HepG2 (cell line): ENCODE data around the gene CTDSP1. TPM values are rescaled to one million over a fixed set of nuclear protein-coding genes. Genes with fewer than 3 reads are reported as not detected.

Experiments used
- ATAC-seq: fragments of 200-7000 bp; cut with Tn5 transposase; 3 replicates; pipeline ENCODE4 v1.9.1; 2020; ENCODE audit warnings: mild to moderate bottlenecking, moderate library complexity
- BruUV-seq: library from RNA; stranded (reverse); fragments of 400-500 nt; replicated peaks from 2 replicates; lab custom pipeline; 2021; lab: Mats Ljungman, UMichigan
- CTCF ChIA-PET: fragments of 300-600 bp; formaldehyde crosslinking; extraction: SDS; loops from one replicate; lab custom pipeline; 2021; ENCODE audit warnings: low total read pairs, inconsistent platforms, low intra/inter-chr PET ratio; lab: Yijun Ruan, JAX
- POLR2A ChIA-PET: fragments of 350-600 bp; sonication (Branson Sonifier 250); formaldehyde crosslinking; loops from one replicate; lab custom pipeline; 2020; ENCODE audit warnings: antibody characterized with exemption, inconsistent platforms; lab: Yijun Ruan, JAX
- DNase-seq: peaks from one replicate; pipeline ENCODE4 v3.0.0-alpha.2; 2015; ENCODE audit warnings: low spot score
- FAIRE-seq: peaks from 3 replicates; lab custom pipeline; 2011; peaks lifted over from hg19 to GRCh38; lab: Jason Lieb, UNC
- H2AFZ ChIP-seq: one replicate; pipeline ENCODE4 v1.6.1; 2011; ENCODE audit warnings: low read length, inconsistent platforms
- H3K27ac ChIP-seq: fragments of 300-600 bp; 3 replicates; pipeline ENCODE4 v1.8.0; 2011; ENCODE audit warnings: mixed run types, mild to moderate bottlenecking, mixed read lengths, low read length, inconsistent platforms; ENCODE audit not compliant: insufficient read depth; ENCODE audit errors: extremely low read length
- H3K27me3 ChIP-seq, 2 experiments: fragments of 200-600 bp in 1 of 2; 2 replicates in 1 of 2; 3 replicates in 1 of 2; pipeline versions ENCODE4 v1.6.0 to v1.8.0; 2011; ENCODE audit warnings: low read length in 2 of 2, mild to moderate bottlenecking in 2 of 2, moderate library complexity in 2 of 2, inconsistent platforms in 1 of 2; ENCODE audit not compliant: insufficient read depth in 2 of 2, control insufficient read depth in 1 of 2
- H3K36me3 ChIP-seq, 2 experiments: fragments of 200-600 bp in 1 of 2; replicated peaks in 1 of 2; 2 replicates in 1 of 2; 3 replicates in 1 of 2; pipeline versions ENCODE4 v1.5.1 to v1.8.0; 2011; ENCODE audit warnings: low read length in 2 of 2, inconsistent platforms in 1 of 2; ENCODE audit not compliant: insufficient read depth in 2 of 2, control insufficient read depth in 1 of 2
- H3K4me1 ChIP-seq: 2 replicates; pipeline ENCODE4 v1.5.1; 2012; ENCODE audit warnings: low read length, inconsistent platforms; ENCODE audit not compliant: insufficient read depth
- H3K4me2 ChIP-seq: 2 replicates; pipeline ENCODE4 v1.6.0; 2011; ENCODE audit warnings: low read depth, low read length, inconsistent platforms
- H3K4me3 ChIP-seq, 3 experiments: fragments of 200-600 bp in 1 of 3; sonication (generic), shearing (Covaris generic) in 1 of 3; replicated peaks in 1 of 3; 2 replicates each; pipeline ENCODE4 v1.5.1; 2011 to 2016; ENCODE audit warnings: low read length in 3 of 3, inconsistent platforms in 2 of 3, low read depth in 2 of 3, mild to moderate bottlenecking in 2 of 3, control low read depth in 1 of 3, mixed read lengths in 1 of 3; ENCODE audit not compliant: insufficient read depth in 1 of 3
- H3K79me2 ChIP-seq: one replicate; pipeline ENCODE4 v1.6.1; 2011; ENCODE audit warnings: low read length, inconsistent platforms; ENCODE audit not compliant: insufficient read depth
- H3K9ac ChIP-seq: 2 replicates; pipeline ENCODE4 v1.6.0; 2011; ENCODE audit warnings: mild to moderate bottlenecking, low read depth, low read length, inconsistent platforms; ENCODE audit not compliant: insufficient read depth
- H3K9me3 ChIP-seq: 2 replicates; pipeline ENCODE4 v1.5.1; 2012; ENCODE audit warnings: mild to moderate bottlenecking, low read length
- H4K20me1 ChIP-seq: 2 replicates; pipeline ENCODE4 v1.6.0; 2011; ENCODE audit warnings: inconsistent platforms, mild to moderate bottlenecking, low read length, moderate library complexity; ENCODE audit not compliant: insufficient read depth
- ATF7-NPFF ChIP-seq: sonication (generic); formaldehyde crosslinking; IDR thresholded peaks from 2 replicates; pipeline ENCODE4 v1.8.1; 2023; ENCODE audit warnings: mild to moderate bottlenecking, low read depth, missing genetic modification reagents, moderate library complexity
- CAMTA2 ChIP-seq: sonication (generic); formaldehyde crosslinking; IDR thresholded peaks from 2 replicates; pipeline ENCODE4 v1.4.0; 2020; ENCODE audit warnings: mild to moderate bottlenecking, missing genetic modification reagents, borderline replicate concordance
- CHCHD3 ChIP-seq: sonication (generic); formaldehyde crosslinking; IDR thresholded peaks from 2 replicates; pipeline ENCODE4 v1.8.0; 2022; ENCODE audit warnings: mild to moderate bottlenecking, missing genetic modification reagents, moderate library complexity
- KMT2B ChIP-seq: IDR thresholded peaks from 2 replicates; pipeline ENCODE4 v1.6.1; 2016; ENCODE audit warnings: missing genetic modification reagents, missing compliant biosample characterization
- ONECUT2 ChIP-seq: sonication (generic); formaldehyde crosslinking; IDR thresholded peaks from 2 replicates; pipeline ENCODE4 v1.4.0; 2020; ENCODE audit warnings: missing genetic modification reagents
- RCOR2 ChIP-seq: IDR thresholded peaks from 2 replicates; pipeline ENCODE4 v1.6.1; 2016; ENCODE audit warnings: missing biosample characterization, missing genetic modification reagents
- STAG1 ChIP-seq: sonication (generic); formaldehyde crosslinking; IDR thresholded peaks from 2 replicates; pipeline ENCODE4 v1.4.0; 2020; ENCODE audit warnings: missing genetic modification reagents
- SYNCRIP ChIP-seq: fragments of 200-400 bp; formaldehyde crosslinking; IDR thresholded peaks from 2 replicates; pipeline ENCODE4 v1.6.1; 2018; ENCODE audit warnings: mild to moderate bottlenecking, low read depth, low read length; ENCODE audit not compliant: insufficient read depth
- ZBTB21 ChIP-seq: sonication (generic); formaldehyde crosslinking; IDR thresholded peaks from 2 replicates; pipeline ENCODE4 v1.4.0; 2020; ENCODE audit warnings: missing genetic modification reagents
- ZNF264 ChIP-seq: sonication (generic); formaldehyde crosslinking; IDR thresholded peaks from 2 replicates; pipeline ENCODE4 v1.4.0; 2020; ENCODE audit warnings: missing genetic modification reagents
- ZNF350 ChIP-seq: sonication (generic); formaldehyde crosslinking; IDR thresholded peaks from 2 replicates; pipeline ENCODE4 v1.4.0; 2020; ENCODE audit warnings: mild to moderate bottlenecking, low read depth, missing genetic modification reagents, borderline replicate concordance
- ZNF451 ChIP-seq: sonication (generic); formaldehyde crosslinking; IDR thresholded peaks from 2 replicates; pipeline ENCODE4 v1.5.0; 2020; ENCODE audit warnings: mild to moderate bottlenecking, missing genetic modification reagents
- ZNF569 ChIP-seq: sonication (generic); formaldehyde crosslinking; IDR thresholded peaks from 2 replicates; pipeline ENCODE4 v1.5.0; 2020; ENCODE audit warnings: mild to moderate bottlenecking, missing genetic modification reagents, moderate library complexity, borderline replicate concordance
- ZNF891 ChIP-seq: sonication (generic); formaldehyde crosslinking; IDR thresholded peaks from 2 replicates; pipeline ENCODE4 v1.5.0; 2020; ENCODE audit warnings: mild to moderate bottlenecking, missing genetic modification reagents
- WGBS: methylation state at CpG from one replicate; pipeline ENCODE4 v1.1.6; 2017; ENCODE audit warnings: low lambda C conversion rate; 5-methylcytosine and 5-hydroxymethylcytosine counted together
- in situ Hi-C: cut with HindIII; loops from 2 replicates; pipeline ENCODE4 v1.10.0; 2017; ENCODE audit warnings: low pct_unique_long_range_greater_than_20kb; ENCODE audit not compliant: extremely low pct_ligation_motif_present
- intact Hi-C: fragments of 100-400 bp; cut with micrococcal nuclease; formaldehyde crosslinking; loops from one replicate; pipeline ENCODE4 v1.10.0; 2022; ENCODE audit not compliant: unreplicated experiment
- polyA plus RNA-seq, 8 experiments: library from polyadenylated mRNA; depleted of rRNA in 3 of 8; stranded (reverse) in 7 of 8; unstranded in 1 of 8; fragments of >200 nt; fragmentation: Illumina TruSeq in 4 of 8; extraction: Trizol in 4 of 8; gene quantifications; 2 replicates each; pipeline versions ENCODE4 v1.2.1 to v1.2.3, GENCODE V29; 2011 to 2016; ENCODE audit warnings: low read depth in 4 of 8, missing spikeins in 1 of 8, mixed read lengths in 1 of 8; ENCODE audit not compliant: insufficient read depth in 1 of 8
- total RNA-seq, 5 experiments: library from RNA; depleted of rRNA; stranded (reverse); fragments of >200 nt; fragmentation: Illumina TruSeq; extraction: Trizol; gene quantifications; 2 replicates each; pipeline ENCODE4 v1.2.3, GENCODE V29; 2016; ENCODE audit warnings: low read depth in 1 of 5
- TF ChIP-seq, protein P1 (sequence below): sonication (generic); formaldehyde crosslinking; IDR thresholded peaks from 2 replicates; pipeline ENCODE4 v1.4.0; 2020; ENCODE audit warnings: missing genetic modification reagents
- TF ChIP-seq, protein P2 (sequence below): sonication (generic); formaldehyde crosslinking; IDR thresholded peaks from 2 replicates; pipeline ENCODE4 v1.4.0; 2020; ENCODE audit warnings: missing genetic modification reagents, mild to moderate bottlenecking, borderline replicate concordance
- TF ChIP-seq, protein P3 (sequence below): sonication (generic); formaldehyde crosslinking; conservative IDR thresholded peaks from 2 replicates; pipeline ENCODE4 v1.4.0; 2020; ENCODE audit warnings: missing genetic modification reagents

The CTDSP1 gene
- total and polyA plus RNA-seq, 2 of the 13 experiments (the other 11 are each of a cell fraction or from before 2014, with no cell fraction given) = 91.0 to 268 TPM

DNA sequence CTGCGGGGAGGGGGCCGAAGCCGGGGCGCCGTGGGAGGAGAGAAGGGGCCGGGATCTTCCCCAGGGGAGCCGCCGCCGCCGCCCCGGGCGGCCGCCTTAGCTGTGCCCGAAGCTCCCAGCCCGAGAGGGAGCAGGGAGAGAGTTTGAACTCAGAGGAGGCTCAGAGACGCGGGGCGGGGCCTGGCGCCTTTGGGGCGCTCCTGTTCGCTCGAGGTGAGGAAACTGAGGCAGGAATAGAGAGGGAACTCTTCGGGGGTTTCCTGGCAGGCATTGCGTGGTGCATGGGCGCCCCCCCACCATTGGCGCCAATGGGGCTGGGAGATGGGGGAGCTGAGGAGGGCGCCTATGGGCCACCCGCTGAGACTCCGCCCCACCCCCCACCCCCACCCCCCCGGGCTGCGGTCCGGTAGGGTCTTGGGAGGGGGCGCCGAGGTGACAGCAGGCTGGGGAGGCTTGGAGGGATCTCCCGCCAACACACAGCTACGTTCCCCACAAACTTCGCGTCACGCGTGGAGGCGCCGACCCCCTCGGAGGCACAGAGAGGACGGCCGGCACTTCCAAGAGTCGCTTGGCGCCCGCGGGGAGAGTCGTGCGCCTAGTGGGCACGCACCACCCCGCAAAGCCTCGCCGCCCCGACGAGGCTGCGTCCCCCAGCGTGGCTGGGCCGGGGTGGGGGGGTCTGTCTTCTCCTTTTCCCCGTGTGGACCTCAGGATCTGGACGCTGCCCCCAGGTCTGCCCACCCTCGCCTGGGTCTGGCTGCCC, 680 bp downstream of the CTDSP1 start:
- no peak overlapping the region for H2AFZ ChIP-seq
- peak overlapping the region; percentile 69 for H3K4me2 ChIP-seq
- no peaks in the 10 kb centered on the region; the same call in 1 of the 2 replicates for H4K20me1 ChIP-seq
- H3K27ac ChIP-seq = peak overlapping the region; percentile 99
- peaks cover 55% of the 10 kb centered on the region for H3K4me1 ChIP-seq
- POLR2A ChIA-PET = interaction anchor here (0.6 to 2.9 kb wide), 26 partner anchors 11 to 987 kb away, joined by 3 to 26 read pairs (median 6); partner anchors contain the start of genes AAMP, BCS1L, CATIP and DNPEP
- peaks cover 24 to 38% of the 10 kb centered on the region in 2 experiments; a peak in 4 of 5 replicates for H3K36me3 ChIP-seq
- CTCF ChIA-PET = no interaction called here
- no TSS peak for BruUV-seq
- no peaks in the 10 kb centered on the region for H3K9me3 ChIP-seq
- H3K27me3 ChIP-seq = no peaks in the 10 kb centered on the region; a peak in 1 of 5 replicates
- in situ Hi-C loops (no loop called here), intact Hi-C loops (no loop called here)
- peak overlapping the region; percentile 85 to 97 (median 92) for H3K4me3 ChIP-seq
- peaks cover 49% of the 10 kb centered on the region for H3K79me2 ChIP-seq
- 3% methylated on average over 28 of the region's 63 CpGs for WGBS
- peak; percentile 12 for ATAC-seq
- FAIRE-seq = no peak
- no peak for DNase-seq
- H3K9ac ChIP-seq = peak overlapping the region; percentile 95
- no peak for TF ChIP-seq STAG1 (CRISPR knock-in tag)
- TF ChIP-seq, protein P1, sequence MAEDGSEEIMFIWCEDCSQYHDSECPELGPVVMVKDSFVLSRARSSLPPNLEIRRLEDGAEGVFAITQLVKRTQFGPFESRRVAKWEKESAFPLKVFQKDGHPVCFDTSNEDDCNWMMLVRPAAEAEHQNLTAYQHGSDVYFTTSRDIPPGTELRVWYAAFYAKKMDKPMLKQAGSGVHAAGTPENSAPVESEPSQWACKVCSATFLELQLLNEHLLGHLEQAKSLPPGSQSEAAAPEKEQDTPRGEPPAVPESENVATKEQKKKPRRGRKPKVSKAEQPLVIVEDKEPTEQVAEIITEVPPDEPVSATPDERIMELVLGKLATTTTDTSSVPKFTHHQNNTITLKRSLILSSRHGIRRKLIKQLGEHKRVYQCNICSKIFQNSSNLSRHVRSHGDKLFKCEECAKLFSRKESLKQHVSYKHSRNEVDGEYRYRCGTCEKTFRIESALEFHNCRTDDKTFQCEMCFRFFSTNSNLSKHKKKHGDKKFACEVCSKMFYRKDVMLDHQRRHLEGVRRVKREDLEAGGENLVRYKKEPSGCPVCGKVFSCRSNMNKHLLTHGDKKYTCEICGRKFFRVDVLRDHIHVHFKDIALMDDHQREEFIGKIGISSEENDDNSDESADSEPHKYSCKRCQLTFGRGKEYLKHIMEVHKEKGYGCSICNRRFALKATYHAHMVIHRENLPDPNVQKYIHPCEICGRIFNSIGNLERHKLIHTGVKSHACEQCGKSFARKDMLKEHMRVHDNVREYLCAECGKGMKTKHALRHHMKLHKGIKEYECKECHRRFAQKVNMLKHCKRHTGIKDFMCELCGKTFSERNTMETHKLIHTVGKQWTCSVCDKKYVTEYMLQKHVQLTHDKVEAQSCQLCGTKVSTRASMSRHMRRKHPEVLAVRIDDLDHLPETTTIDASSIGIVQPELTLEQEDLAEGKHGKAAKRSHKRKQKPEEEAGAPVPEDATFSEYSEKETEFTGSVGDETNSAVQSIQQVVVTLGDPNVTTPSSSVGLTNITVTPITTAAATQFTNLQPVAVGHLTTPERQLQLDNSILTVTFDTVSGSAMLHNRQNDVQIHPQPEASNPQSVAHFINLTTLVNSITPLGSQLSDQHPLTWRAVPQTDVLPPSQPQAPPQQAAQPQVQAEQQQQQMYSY = no peak
- TF ChIP-seq ZNF264 (CRISPR knock-in tag) = no peak
- TF ChIP-seq RCOR2 = no peak
- TF ChIP-seq ONECUT2 = no peak
- TF ChIP-seq ZNF451 (CRISPR knock-in tag) = no peak
- no peak for TF ChIP-seq ZBTB21 (CRISPR knock-in tag)
- TF ChIP-seq, protein P2, sequence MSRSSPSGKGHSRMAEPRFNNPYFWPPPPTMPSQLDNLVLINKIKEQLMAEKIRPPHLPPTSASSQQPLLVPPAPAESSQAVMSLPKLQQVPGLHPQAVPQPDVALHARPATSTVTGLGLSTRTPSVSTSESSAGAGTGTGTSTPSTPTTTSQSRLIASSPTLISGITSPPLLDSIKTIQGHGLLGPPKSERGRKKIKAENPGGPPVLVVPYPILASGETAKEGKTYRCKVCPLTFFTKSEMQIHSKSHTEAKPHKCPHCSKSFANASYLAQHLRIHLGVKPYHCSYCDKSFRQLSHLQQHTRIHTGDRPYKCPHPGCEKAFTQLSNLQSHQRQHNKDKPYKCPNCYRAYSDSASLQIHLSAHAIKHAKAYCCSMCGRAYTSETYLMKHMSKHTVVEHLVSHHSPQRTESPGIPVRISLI (CRISPR knock-in tag) = no peak; the same call in 1 of the 2 replicates
- TF ChIP-seq, protein P3, sequence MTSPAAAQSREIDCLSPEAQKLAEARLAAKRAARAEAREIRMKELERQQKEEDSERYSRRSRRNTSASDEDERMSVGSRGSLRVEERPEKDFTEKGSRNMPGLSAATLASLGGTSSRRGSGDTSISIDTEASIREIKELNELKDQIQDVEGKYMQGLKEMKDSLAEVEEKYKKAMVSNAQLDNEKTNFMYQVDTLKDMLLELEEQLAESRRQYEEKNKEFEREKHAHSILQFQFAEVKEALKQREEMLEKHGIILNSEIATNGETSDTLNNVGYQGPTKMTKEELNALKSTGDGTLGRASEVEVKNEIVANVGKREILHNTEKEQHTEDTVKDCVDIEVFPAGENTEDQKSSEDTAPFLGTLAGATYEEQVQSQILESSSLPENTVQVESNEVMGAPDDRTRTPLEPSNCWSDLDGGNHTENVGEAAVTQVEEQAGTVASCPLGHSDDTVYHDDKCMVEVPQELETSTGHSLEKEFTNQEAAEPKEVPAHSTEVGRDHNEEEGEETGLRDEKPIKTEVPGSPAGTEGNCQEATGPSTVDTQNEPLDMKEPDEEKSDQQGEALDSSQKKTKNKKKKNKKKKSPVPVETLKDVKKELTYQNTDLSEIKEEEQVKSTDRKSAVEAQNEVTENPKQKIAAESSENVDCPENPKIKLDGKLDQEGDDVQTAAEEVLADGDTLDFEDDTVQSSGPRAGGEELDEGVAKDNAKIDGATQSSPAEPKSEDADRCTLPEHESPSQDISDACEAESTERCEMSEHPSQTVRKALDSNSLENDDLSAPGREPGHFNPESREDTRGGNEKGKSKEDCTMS (CRISPR knock-in tag) = no peak
- no peak for TF ChIP-seq SYNCRIP
- no peak; the same call in 1 of the 2 replicates for TF ChIP-seq ZNF569
- no peak for TF ChIP-seq ZNF891
- no peak for TF ChIP-seq KMT2B (CRISPR knock-in tag)
- TF ChIP-seq CAMTA2 (CRISPR knock-in tag) = peak; percentile 5; the same call in 1 of the 2 replicates
- no peak for TF ChIP-seq ATF7-NPFF (CRISPR knock-in tag)
- no peak for TF ChIP-seq CHCHD3 (CRISPR knock-in tag)
- TF ChIP-seq ZNF350 = no peak
